GM23338 (cell line): ENCODE results near the gene DUSP9.

Source experiments
- CREB1 ChIP-seq: fragments of 250-450 bp; sonication (Bioruptor Pico); IDR thresholded peaks from 2 replicates; pipeline ENCODE4 v1.5.0; 2020; ENCODE audit warnings: low read depth, mild to moderate bottlenecking, moderate library complexity
- EZH2 ChIP-seq: fragments of 200-600 bp; sonication (generic); IDR thresholded peaks from one replicate; pipeline ENCODE4 v1.8.0; 2017; ENCODE audit warnings: antibody characterized with exemption, mild to moderate bottlenecking, low read depth; ENCODE audit not compliant: unreplicated experiment
- EZH2phosphoT487 ChIP-seq: fragments of 200-600 bp; sonication (generic); IDR thresholded peaks from one replicate; pipeline ENCODE4 v1.8.1; 2018; ENCODE audit warnings: antibody characterized with exemption; ENCODE audit not compliant: unreplicated experiment
- POLR2AphosphoS5 ChIP-seq: IDR thresholded peaks from 2 replicates; pipeline ENCODE4 v1.6.1; 2016; ENCODE audit warnings: antibody characterized with exemption, low read depth
- STAT1 ChIP-seq: IDR thresholded peaks from one replicate; pipeline ENCODE4 v1.6.1; 2016; ENCODE audit warnings: antibody characterized with exemption; ENCODE audit not compliant: unreplicated experiment
- ZNF331 ChIP-seq: fragments of 250-450 bp; sonication (Bioruptor Pico); IDR thresholded peaks from 2 replicates; pipeline ENCODE4 v1.5.0; 2020; ENCODE audit warnings: low read depth, mild to moderate bottlenecking, moderate library complexity
- TF ChIP-seq, protein P1 (sequence below), 2 experiments: fragments of 200-600 bp in 1 of 2; sonication (generic) in 1 of 2; conservative IDR thresholded peaks; 2 replicates each; pipeline versions ENCODE4 v1.5.1 to v1.6.1; 2016 to 2017; ENCODE audit warnings: antibody characterized with exemption in 2 of 2, low read depth in 2 of 2, mild to moderate bottlenecking in 2 of 2, moderate library complexity in 1 of 2
- TF ChIP-seq, protein P2 (sequence below): IDR thresholded peaks from one replicate; pipeline ENCODE4 v1.6.1; 2018; ENCODE audit warnings: antibody characterized with exemption; ENCODE audit not compliant: unreplicated experiment
- TF ChIP-seq, protein P3 (sequence below): IDR thresholded peaks from 2 replicates; pipeline ENCODE4 v1.6.1; 2016; ENCODE audit warnings: antibody characterized with exemption

DNA sequence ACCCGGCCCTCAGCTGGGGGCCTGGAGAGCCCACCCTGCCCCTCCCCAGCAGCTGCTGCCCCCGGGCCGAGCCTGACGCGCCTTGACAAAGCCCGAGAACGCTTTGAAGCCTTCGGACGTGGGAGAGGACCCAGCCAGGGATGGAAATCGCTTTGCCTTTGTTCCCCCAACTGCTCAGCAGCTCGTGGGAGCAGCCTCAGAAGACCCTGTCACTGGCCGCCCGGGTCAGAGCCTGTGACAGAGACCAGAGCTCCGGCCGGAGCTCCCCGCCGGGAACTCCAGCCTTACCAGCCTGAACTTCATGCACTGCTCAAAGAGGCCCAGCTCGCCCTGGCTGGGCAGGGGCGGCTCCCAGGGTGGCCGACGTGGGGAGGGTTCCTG, 38.1 kb downstream of the DUSP9 start:
- TF ChIP-seq, protein P1, sequence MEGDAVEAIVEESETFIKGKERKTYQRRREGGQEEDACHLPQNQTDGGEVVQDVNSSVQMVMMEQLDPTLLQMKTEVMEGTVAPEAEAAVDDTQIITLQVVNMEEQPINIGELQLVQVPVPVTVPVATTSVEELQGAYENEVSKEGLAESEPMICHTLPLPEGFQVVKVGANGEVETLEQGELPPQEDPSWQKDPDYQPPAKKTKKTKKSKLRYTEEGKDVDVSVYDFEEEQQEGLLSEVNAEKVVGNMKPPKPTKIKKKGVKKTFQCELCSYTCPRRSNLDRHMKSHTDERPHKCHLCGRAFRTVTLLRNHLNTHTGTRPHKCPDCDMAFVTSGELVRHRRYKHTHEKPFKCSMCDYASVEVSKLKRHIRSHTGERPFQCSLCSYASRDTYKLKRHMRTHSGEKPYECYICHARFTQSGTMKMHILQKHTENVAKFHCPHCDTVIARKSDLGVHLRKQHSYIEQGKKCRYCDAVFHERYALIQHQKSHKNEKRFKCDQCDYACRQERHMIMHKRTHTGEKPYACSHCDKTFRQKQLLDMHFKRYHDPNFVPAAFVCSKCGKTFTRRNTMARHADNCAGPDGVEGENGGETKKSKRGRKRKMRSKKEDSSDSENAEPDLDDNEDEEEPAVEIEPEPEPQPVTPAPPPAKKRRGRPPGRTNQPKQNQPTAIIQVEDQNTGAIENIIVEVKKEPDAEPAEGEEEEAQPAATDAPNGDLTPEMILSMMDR (conservative IDR thresholded peaks at IDR 0.05; ENCODE audit: low read depth in 2 of 2): no peak
- TF ChIP-seq STAT1 (no peak), CREB1 (CRISPR knock-in tag) (no peak), EZH2 (no peak), EZH2phosphoT487 (no peak), POLR2AphosphoS5 (no peak), ZNF331 (CRISPR knock-in tag) (no peak)
- TF ChIP-seq, protein P2, sequence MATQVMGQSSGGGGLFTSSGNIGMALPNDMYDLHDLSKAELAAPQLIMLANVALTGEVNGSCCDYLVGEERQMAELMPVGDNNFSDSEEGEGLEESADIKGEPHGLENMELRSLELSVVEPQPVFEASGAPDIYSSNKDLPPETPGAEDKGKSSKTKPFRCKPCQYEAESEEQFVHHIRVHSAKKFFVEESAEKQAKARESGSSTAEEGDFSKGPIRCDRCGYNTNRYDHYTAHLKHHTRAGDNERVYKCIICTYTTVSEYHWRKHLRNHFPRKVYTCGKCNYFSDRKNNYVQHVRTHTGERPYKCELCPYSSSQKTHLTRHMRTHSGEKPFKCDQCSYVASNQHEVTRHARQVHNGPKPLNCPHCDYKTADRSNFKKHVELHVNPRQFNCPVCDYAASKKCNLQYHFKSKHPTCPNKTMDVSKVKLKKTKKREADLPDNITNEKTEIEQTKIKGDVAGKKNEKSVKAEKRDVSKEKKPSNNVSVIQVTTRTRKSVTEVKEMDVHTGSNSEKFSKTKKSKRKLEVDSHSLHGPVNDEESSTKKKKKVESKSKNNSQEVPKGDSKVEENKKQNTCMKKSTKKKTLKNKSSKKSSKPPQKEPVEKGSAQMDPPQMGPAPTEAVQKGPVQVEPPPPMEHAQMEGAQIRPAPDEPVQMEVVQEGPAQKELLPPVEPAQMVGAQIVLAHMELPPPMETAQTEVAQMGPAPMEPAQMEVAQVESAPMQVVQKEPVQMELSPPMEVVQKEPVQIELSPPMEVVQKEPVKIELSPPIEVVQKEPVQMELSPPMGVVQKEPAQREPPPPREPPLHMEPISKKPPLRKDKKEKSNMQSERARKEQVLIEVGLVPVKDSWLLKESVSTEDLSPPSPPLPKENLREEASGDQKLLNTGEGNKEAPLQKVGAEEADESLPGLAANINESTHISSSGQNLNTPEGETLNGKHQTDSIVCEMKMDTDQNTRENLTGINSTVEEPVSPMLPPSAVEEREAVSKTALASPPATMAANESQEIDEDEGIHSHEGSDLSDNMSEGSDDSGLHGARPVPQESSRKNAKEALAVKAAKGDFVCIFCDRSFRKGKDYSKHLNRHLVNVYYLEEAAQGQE: no peak
- TF ChIP-seq, protein P3, sequence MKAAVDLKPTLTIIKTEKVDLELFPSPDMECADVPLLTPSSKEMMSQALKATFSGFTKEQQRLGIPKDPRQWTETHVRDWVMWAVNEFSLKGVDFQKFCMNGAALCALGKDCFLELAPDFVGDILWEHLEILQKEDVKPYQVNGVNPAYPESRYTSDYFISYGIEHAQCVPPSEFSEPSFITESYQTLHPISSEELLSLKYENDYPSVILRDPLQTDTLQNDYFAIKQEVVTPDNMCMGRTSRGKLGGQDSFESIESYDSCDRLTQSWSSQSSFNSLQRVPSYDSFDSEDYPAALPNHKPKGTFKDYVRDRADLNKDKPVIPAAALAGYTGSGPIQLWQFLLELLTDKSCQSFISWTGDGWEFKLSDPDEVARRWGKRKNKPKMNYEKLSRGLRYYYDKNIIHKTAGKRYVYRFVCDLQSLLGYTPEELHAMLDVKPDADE: no peak
